ENCODE measurements around the gene GLIPR2.
A peak's percentile ranks its signal among the peaks of the same experiment; 100 is the strongest.
"Not testable (repeated sequence)": the region's sequence is repeated elsewhere in the genome, so short reads cannot be mapped to it uniquely, and the experiment has no call there.

GLIPR2 gene

GRCh38 chr9:36145970-36146369 is 9.4 kb downstream of the GLIPR2 start:
- no peak for DNase-seq

- no peak for DNase-seq
These were observed 10.1 kb downstream of the GLIPR2 start for GRCh38 chr9:36146651-36147050.

GRCh38 chr9:36147441-36148175 is 11.1 kb downstream of the GLIPR2 start:
- no peak for DNase-seq

GRCh38 chr9:36148311-36149051 is 11.9 kb downstream of the GLIPR2 start:
- DNase-seq: no peak

- DNase-seq: no peak
These were observed 12.7 kb downstream of the GLIPR2 start for GRCh38 chr9:36149197-36149596.

GRCh38 chr9:36150574-36151315 is 14.2 kb downstream of the GLIPR2 start:
- DNase-seq: no peak

GRCh38 chr9:36151316-36152210 is 15.0 kb downstream of the GLIPR2 start:
- no peak for DNase-seq

- DNase-seq: no peak
These were observed 16.4 kb downstream of the GLIPR2 start for GRCh38 chr9:36152741-36153438.

- DNase-seq: no peak
These were observed 17.2 kb downstream of the GLIPR2 start for GRCh38 chr9:36153746-36154145.

- peak; percentile 23 for DNase-seq
These were observed 17.9 kb downstream of the GLIPR2 start for GRCh38 chr9:36154331-36154952.

GRCh38 chr9:36156116-36156515 is 19.6 kb downstream of the GLIPR2 start:
- no peak for DNase-seq

GRCh38 chr9:36158122-36158521 is 21.6 kb downstream of the GLIPR2 start:
- no peak for DNase-seq

- no peak for DNase-seq
These were observed 22.4 kb downstream of the GLIPR2 start for GRCh38 chr9:36158917-36159316.

- DNase-seq: not testable (repeated sequence)
These were observed 23.0 kb downstream of the GLIPR2 start for GRCh38 chr9:36159509-36159908.

- not testable (repeated sequence) for DNase-seq
These were observed 23.6 kb downstream of the GLIPR2 start for GRCh38 chr9:36160126-36160525.

- DNase-seq: no peak
These were observed 24.7 kb downstream of the GLIPR2 start for GRCh38 chr9:36161187-36161586.

- no peak for DNase-seq
These were observed 25.7 kb downstream of the GLIPR2 start for GRCh38 chr9:36162211-36162738.

GRCh38 chr9:36163049-36163785 is 26.7 kb downstream of the GLIPR2 start:
- no peak for DNase-seq

GRCh38 chr9:36163786-36164170 is 27.2 kb downstream of the GLIPR2 start:
- no peak for DNase-seq

- DNase-seq: no peak
These were observed 27.8 kb downstream of the GLIPR2 start for GRCh38 chr9:36164372-36164771.

- no peak for DNase-seq
These were observed 28.5 kb downstream of the GLIPR2 start for GRCh38 chr9:36164989-36165388.
